ENCODE measurements around the gene ALG6. TPM values are rescaled to one million over a fixed set of nuclear protein-coding genes. Genes with fewer than 3 reads are reported as not detected.

ALG6 gene
- total and polyA plus RNA-seq, 2 experiments from 2014 or later, result 8.4 to 14.3 TPM

GRCh38 chr1:63401945-63402344 is 34.5 kb downstream of the ALG6 start:
- Histone ChIP-seq H3K27me3 (replicated peaks; ENCODE audit: insufficient read depth) (no peaks in the 10 kb centered on the region), H3K9ac (no peak overlapping the region), H3F3A (ENCODE audit: insufficient read depth) (no peaks in the 10 kb centered on the region), H3K9me3 (ENCODE audit: low read depth) (no peaks in the 10 kb centered on the region), H3K4me3 (no peak overlapping the region), H3K9me2 (ENCODE audit: insufficient read depth) (no peaks in the 10 kb centered on the region), H3K36me3 (ENCODE audit: low read depth) (no peaks in the 10 kb centered on the region), H3K4me2 (ENCODE audit: unreplicated experiment) (no peak overlapping the region), H4K20me1 (ENCODE audit: insufficient read depth) (no peaks in the 10 kb centered on the region), H3K27ac (no peak overlapping the region), H2AFZ (no peak overlapping the region), H3K4me1 (ENCODE audit: insufficient read depth) (no peaks in the 10 kb centered on the region), H3K79me2 (ENCODE audit: insufficient read depth) (no peaks in the 10 kb centered on the region)
- TF ChIP-seq EZH2phosphoT487 (IDR thresholded peaks at IDR 0.05; ENCODE audit: insufficient read depth, low read depth) (no peak), EZH2 (IDR thresholded peaks at IDR 0.05; ENCODE audit: insufficient read depth, poor library complexity, severe bottlenecking) (no peak)
- in situ Hi-C loops (cut with MboI), result no loop called here
- 85% methylated on average over 4 of the region's 4 CpGs for whole genome bisulfite sequencing, 2 experiments (ENCODE audit: low coverage in 1 of 2, low lambda C conversion rate in 2 of 2, missing lambda C conversion rate in 2 of 2)
- DNase-seq, result no peak

- Histone ChIP-seq H3K9ac (no peak overlapping the region), H3K4me1 (ENCODE audit: insufficient read depth) (no peaks in the 10 kb centered on the region), H3F3A (ENCODE audit: insufficient read depth) (no peaks in the 10 kb centered on the region), H3K4me3 (no peak overlapping the region), H3K27me3 (replicated peaks; ENCODE audit: insufficient read depth) (no peaks in the 10 kb centered on the region), H4K20me1 (ENCODE audit: insufficient read depth) (no peaks in the 10 kb centered on the region), H3K4me2 (ENCODE audit: unreplicated experiment) (no peak overlapping the region), H3K79me2 (ENCODE audit: insufficient read depth) (no peaks in the 10 kb centered on the region), H3K9me2 (ENCODE audit: insufficient read depth) (no peaks in the 10 kb centered on the region), H3K9me3 (ENCODE audit: low read depth) (no peaks in the 10 kb centered on the region), H3K36me3 (ENCODE audit: low read depth) (no peaks in the 10 kb centered on the region), H2AFZ (no peak overlapping the region), H3K27ac (no peak overlapping the region)
- no peak for TF ChIP-seq EZH2phosphoT487 (IDR thresholded peaks at IDR 0.05; ENCODE audit: insufficient read depth, low read depth)
- TF ChIP-seq EZH2 (IDR thresholded peaks at IDR 0.05; ENCODE audit: insufficient read depth, poor library complexity, severe bottlenecking), result no peak
- WGBS, 2 experiments (ENCODE audit: low coverage in 1 of 2, low lambda C conversion rate in 2 of 2, missing lambda C conversion rate in 2 of 2), result 75% methylated on average over 3 of the region's 3 CpGs
- DNase-seq, result no peak
- in situ Hi-C loops (cut with MboI), result no loop called here
These were observed 36.0 kb downstream of the ALG6 start for GRCh38 chr1:63403386-63403785.

GRCh38 chr1:63405021-63405420 is 37.6 kb downstream of the ALG6 start:
- Histone ChIP-seq H3K9ac (no peak overlapping the region), H2AFZ (no peak overlapping the region), H3K79me2 (ENCODE audit: insufficient read depth) (no peaks in the 10 kb centered on the region), H3K9me3 (ENCODE audit: low read depth) (no peaks in the 10 kb centered on the region), H3K27ac (no peak overlapping the region), H3K9me2 (ENCODE audit: insufficient read depth) (no peaks in the 10 kb centered on the region), H3K4me2 (ENCODE audit: unreplicated experiment) (no peak overlapping the region), H3F3A (ENCODE audit: insufficient read depth) (no peaks in the 10 kb centered on the region), H3K4me1 (ENCODE audit: insufficient read depth) (no peaks in the 10 kb centered on the region), H3K4me3 (no peak overlapping the region), H3K27me3 (replicated peaks; ENCODE audit: insufficient read depth) (no peaks in the 10 kb centered on the region), H4K20me1 (ENCODE audit: insufficient read depth) (no peaks in the 10 kb centered on the region), H3K36me3 (ENCODE audit: low read depth) (no peaks in the 10 kb centered on the region)
- in situ Hi-C loops (cut with MboI), result no loop called here
- TF ChIP-seq EZH2 (IDR thresholded peaks at IDR 0.05; ENCODE audit: insufficient read depth, poor library complexity, severe bottlenecking), result no peak
- TF ChIP-seq EZH2phosphoT487 (IDR thresholded peaks at IDR 0.05; ENCODE audit: insufficient read depth, low read depth), result no peak
- no peak for DNase-seq

GRCh38 chr1:63405987-63406386 is 38.6 kb downstream of the ALG6 start:
- TF ChIP-seq EZH2 (IDR thresholded peaks at IDR 0.05; ENCODE audit: insufficient read depth, poor library complexity, severe bottlenecking) (no peak), EZH2phosphoT487 (IDR thresholded peaks at IDR 0.05; ENCODE audit: insufficient read depth, low read depth) (no peak)
- H3K27me3 ChIP-seq (replicated peaks; ENCODE audit: insufficient read depth), result no peaks in the 10 kb centered on the region
- no peak for DNase-seq
- no peaks in the 10 kb centered on the region for H4K20me1 ChIP-seq (ENCODE audit: insufficient read depth)
- H3F3A ChIP-seq (ENCODE audit: insufficient read depth), result no peaks in the 10 kb centered on the region
- no peak overlapping the region for H3K4me3 ChIP-seq
- H3K79me2 ChIP-seq (ENCODE audit: insufficient read depth), result no peaks in the 10 kb centered on the region
- H3K4me1 ChIP-seq (ENCODE audit: insufficient read depth), result no peaks in the 10 kb centered on the region
- no peaks in the 10 kb centered on the region for H3K36me3 ChIP-seq (ENCODE audit: low read depth)
- H2AFZ ChIP-seq, result no peak overlapping the region
- H3K27ac ChIP-seq, result no peak overlapping the region
- H3K4me2 ChIP-seq (ENCODE audit: unreplicated experiment), result no peak overlapping the region
- in situ Hi-C loops (cut with MboI), result no loop called here
- H3K9me3 ChIP-seq (ENCODE audit: low read depth), result no peaks in the 10 kb centered on the region
- no peaks in the 10 kb centered on the region for H3K9me2 ChIP-seq (ENCODE audit: insufficient read depth)
- H3K9ac ChIP-seq, result no peak overlapping the region

GRCh38 chr1:63407002-63407401 is 39.6 kb downstream of the ALG6 start:
- H3K27me3 ChIP-seq (replicated peaks; ENCODE audit: insufficient read depth), result no peaks in the 10 kb centered on the region
- TF ChIP-seq EZH2phosphoT487 (IDR thresholded peaks at IDR 0.05; ENCODE audit: insufficient read depth, low read depth), result no peak
- TF ChIP-seq EZH2 (IDR thresholded peaks at IDR 0.05; ENCODE audit: insufficient read depth, poor library complexity, severe bottlenecking), result no peak
- H3K4me1 ChIP-seq (ENCODE audit: insufficient read depth), result no peaks in the 10 kb centered on the region
- H3K4me2 ChIP-seq (ENCODE audit: unreplicated experiment), result no peak overlapping the region
- H3K36me3 ChIP-seq (ENCODE audit: low read depth), result no peaks in the 10 kb centered on the region
- no peaks in the 10 kb centered on the region for H3K9me3 ChIP-seq (ENCODE audit: low read depth)
- no peak for DNase-seq
- no peak overlapping the region for H3K27ac ChIP-seq
- H3K9me2 ChIP-seq (ENCODE audit: insufficient read depth), result no peaks in the 10 kb centered on the region
- no peak overlapping the region for H2AFZ ChIP-seq
- in situ Hi-C loops (cut with MboI), result no loop called here
- H3K79me2 ChIP-seq (ENCODE audit: insufficient read depth), result no peaks in the 10 kb centered on the region
- no peaks in the 10 kb centered on the region for H4K20me1 ChIP-seq (ENCODE audit: insufficient read depth)
- H3F3A ChIP-seq (ENCODE audit: insufficient read depth), result no peaks in the 10 kb centered on the region
- no peak overlapping the region for H3K9ac ChIP-seq
- H3K4me3 ChIP-seq, result no peak overlapping the region
